ENCODE measurements around the gene GDF7. TPM values are rescaled to one million over a fixed set of nuclear protein-coding genes. Genes with fewer than 3 reads are reported as not detected.

GDF7 gene
- total and polyA plus RNA-seq, 8 donors, result 0.15 to 0.42 (median 0.30) TPM

- Histone ChIP-seq H3K27me3 (no peaks in the 10 kb centered on the region), H3K4me1 (peaks cover 22 to 23% of the 10 kb centered on the region in 2 donors), H3K4me3 (no peak overlapping the region), H3K9me3 (no peaks in the 10 kb centered on the region), H3K36me3 (peaks cover 0 to 58% of the 10 kb centered on the region in 2 donors), H3K27ac (peak overlapping the region; percentile 69 to 75)
- peak; percentile 76 to 92 (median 83) for DNase-seq
- ATAC-seq, result peak; percentile 83
- intact Hi-C loops (cut with DNase I), result loop anchor here in 1 of 2 donors (10.0 kb wide), 1 partner anchor 191 kb away; the partner anchor contains the start of gene RHOB
- TF ChIP-seq CTCF (IDR thresholded peaks at IDR 0.05), result peak; percentile 84 to 86
Measured at GRCh38 chr2:20635675-20636584, 31.0 kb upstream of the GDF7 start.

DNA sequence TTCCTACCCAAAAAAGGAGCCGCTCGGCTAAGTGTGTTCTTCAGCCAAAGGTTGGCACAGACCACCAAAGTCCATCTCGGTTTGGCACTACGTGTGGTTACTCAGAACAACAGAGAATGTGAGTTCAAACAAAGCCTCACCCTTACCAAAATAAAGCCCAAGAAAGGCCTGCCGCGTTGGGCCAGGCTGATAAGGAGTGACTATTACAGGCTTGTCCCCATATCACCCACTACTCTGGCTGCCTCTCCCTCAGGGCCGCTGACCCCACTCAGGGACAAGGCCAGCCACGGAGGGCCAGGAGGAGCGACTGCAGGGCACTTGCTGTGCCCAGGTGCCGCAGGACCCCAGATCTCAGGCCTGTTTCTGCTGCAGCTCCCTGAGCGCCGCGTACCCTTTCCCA, 29.8 kb upstream of the GDF7 start:
- Histone ChIP-seq H3K27ac (no peak overlapping the region), H3K4me3 (no peak overlapping the region), H3K36me3 (peaks cover 0 to 70% of the 10 kb centered on the region in 2 donors), H3K4me1 (peaks cover 22 to 23% of the 10 kb centered on the region in 2 donors), H3K9me3 (no peaks in the 10 kb centered on the region), H3K27me3 (no peaks in the 10 kb centered on the region)
- ATAC-seq (no peak), DNase-seq (peak in 1 of 4 donors; percentile 71)
- no peak for TF ChIP-seq CTCF (IDR thresholded peaks at IDR 0.05)
- intact Hi-C loops (cut with DNase I), result loop anchor here in 1 of 2 donors (10.0 kb wide), 1 partner anchor 192 kb away; the partner anchor contains the start of gene RHOB

GRCh38 chr2:20638014-20638413, 28.9 kb upstream of the GDF7 start:
- no peaks in the 10 kb centered on the region for H3K9me3 ChIP-seq
- peak in 1 of 4 donors; percentile 75 for DNase-seq
- no peak overlapping the region for H3K27ac ChIP-seq
- peaks cover 0 to 68% of the 10 kb centered on the region in 2 donors for H3K36me3 ChIP-seq
- H3K27me3 ChIP-seq, result no peaks in the 10 kb centered on the region
- intact Hi-C loops (cut with DNase I), result loop anchor here (2.0 to 10.0 kb wide), 2 partner anchors 193 to 195 kb away; partner anchors contain the start of gene RHOB (in 1 of the 2)
- ATAC-seq, result no peak
- TF ChIP-seq CTCF (IDR thresholded peaks at IDR 0.05), result no peak
- peaks cover 23 to 28% of the 10 kb centered on the region in 2 donors for H3K4me1 ChIP-seq
- H3K4me3 ChIP-seq, result no peak overlapping the region

DNA sequence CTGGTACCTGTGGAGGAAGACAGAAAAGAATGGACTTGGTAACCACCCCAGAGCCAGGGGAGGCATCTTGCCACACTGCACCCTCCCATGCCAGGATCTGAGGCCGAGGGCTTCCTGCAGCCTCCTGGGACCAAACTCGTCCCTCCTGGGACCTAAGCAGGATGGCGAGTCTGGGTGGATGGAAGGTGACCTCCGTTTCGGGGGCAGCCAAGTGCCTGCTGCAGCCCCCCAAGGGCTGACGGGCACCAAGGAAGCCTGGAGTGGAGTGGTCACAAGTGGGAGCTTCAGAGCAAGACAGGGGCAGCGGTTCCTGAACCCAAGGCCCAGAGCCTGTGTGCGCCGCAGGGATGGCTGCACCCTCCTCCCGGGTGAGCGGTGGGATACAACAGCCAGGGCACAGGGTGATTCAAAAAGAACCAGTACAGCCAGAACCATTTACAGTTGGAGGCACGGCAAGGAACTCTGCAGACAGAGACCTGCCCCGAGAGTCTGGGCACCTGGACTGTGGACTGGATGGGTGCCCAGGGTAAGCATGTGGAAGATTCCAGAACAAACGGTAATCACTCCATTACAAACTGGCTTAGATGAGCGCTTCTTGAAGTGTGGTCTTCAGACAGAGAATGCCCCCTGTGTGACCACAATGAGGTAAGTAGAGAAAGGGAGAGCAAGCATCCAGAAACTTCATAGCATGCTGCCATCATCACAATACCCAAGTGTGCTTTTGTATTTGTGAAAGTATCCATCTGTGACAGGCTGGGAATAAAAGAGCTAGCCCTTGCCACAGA, 28.1 kb upstream of the GDF7 start:
- H3K27me3 ChIP-seq, result no peaks in the 10 kb centered on the region
- H3K36me3 ChIP-seq, result peaks cover 0 to 76% of the 10 kb centered on the region in 2 donors
- H3K4me3 ChIP-seq, result no peak overlapping the region
- ATAC-seq, result no peak
- intact Hi-C loops (cut with DNase I), result loop anchor here (2.0 to 10.0 kb wide), 2 partner anchors 194 to 196 kb away; partner anchors contain the start of gene RHOB (in 1 of the 2)
- TF ChIP-seq CTCF (IDR thresholded peaks at IDR 0.05), result no peak
- no peak overlapping the region for H3K27ac ChIP-seq
- no peaks in the 10 kb centered on the region for H3K9me3 ChIP-seq
- DNase-seq, result peak in 1 of 4 donors; percentile 44
- H3K4me1 ChIP-seq, result peaks cover 16 to 25% of the 10 kb centered on the region in 2 donors

Data from left lung (tissue), 10 donors.